SK-N-SH (cell line): Measurements from ENCODE around the gene SEC14L2.

ENCODE experiments used
- EP300 ChIP-seq, 2 experiments: IDR thresholded peaks; 2 replicates each; pipeline versions ENCODE4 v1.4.0 to v1.6.1; 2012; ENCODE audit warnings: borderline replicate concordance in 1 of 2, low read depth in 1 of 2, low read length in 1 of 2
- NFIC ChIP-seq: IDR thresholded peaks from 2 replicates; pipeline ENCODE4 v1.4.0; 2012; ENCODE audit warnings: borderline replicate concordance
- POLR2AphosphoS5 ChIP-seq: IDR thresholded peaks from 2 replicates; pipeline ENCODE4 v1.6.1; 2012; ENCODE audit warnings: low read depth, low read length
- RAD21 ChIP-seq: IDR thresholded peaks from 2 replicates; pipeline ENCODE4 v1.6.1; 2012; ENCODE audit warnings: mild to moderate bottlenecking, low read length
- RCOR1 ChIP-seq: fragments of 150-350 bp; IDR thresholded peaks from 2 replicates; pipeline ENCODE4 v1.6.1; 2017; ENCODE audit warnings: antibody characterized with exemption, low read length
- YY1 ChIP-seq: IDR thresholded peaks from 2 replicates; pipeline ENCODE4 v1.4.0; 2012; ENCODE audit warnings: low read depth, mild to moderate bottlenecking
- TF ChIP-seq, protein P1 (sequence below): fragments of 200-600 bp; sonication (generic); IDR thresholded peaks from 2 replicates; pipeline ENCODE4 v1.6.1; 2017; ENCODE audit warnings: antibody characterized with exemption, mild to moderate bottlenecking, moderate library complexity
- TF ChIP-seq, protein P2 (sequence below): fragments of 150-350 bp; IDR thresholded peaks from 2 replicates; pipeline ENCODE4 v1.6.1; 2017; ENCODE audit warnings: antibody characterized with exemption, low read length, low read depth, borderline replicate concordance
- TF ChIP-seq, protein P3 (sequence below): IDR thresholded peaks from 2 replicates; pipeline ENCODE4 v1.4.0; 2012; ENCODE audit warnings: low read depth
- TF ChIP-seq, protein P4 (sequence below): IDR thresholded peaks from 2 replicates; pipeline ENCODE4 v1.4.0; 2012; ENCODE audit warnings: low read depth, borderline replicate concordance

DNA sequence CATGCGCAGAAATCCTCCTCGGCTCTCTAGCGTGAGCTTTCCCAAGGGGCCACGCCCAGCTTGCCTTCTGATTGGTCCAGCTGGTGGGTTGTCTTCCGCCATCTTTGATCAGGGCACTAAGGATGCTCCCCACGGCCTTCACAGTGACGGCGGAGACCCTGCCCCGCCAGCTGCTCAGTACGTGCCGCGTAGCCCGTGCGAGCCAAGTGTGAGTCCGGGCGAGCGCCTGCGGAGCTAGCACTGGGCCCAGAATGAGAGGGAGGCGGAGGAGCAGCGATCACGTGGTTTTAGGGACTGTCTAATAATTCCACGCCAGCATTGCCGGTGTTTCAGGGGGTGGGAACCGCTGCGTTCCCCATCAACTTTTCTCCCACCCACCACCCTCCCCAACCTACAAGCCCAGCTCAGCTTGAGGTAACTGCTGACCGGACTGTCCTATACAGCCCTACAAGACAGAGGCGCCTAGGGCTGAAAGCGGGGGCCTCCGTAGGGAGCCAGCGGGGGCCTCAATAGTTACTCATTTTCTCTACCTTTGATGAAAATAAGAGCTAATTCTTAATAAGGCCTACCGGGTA is 27.2 kb downstream of the SEC14L2 start:
- TF ChIP-seq, protein P1, sequence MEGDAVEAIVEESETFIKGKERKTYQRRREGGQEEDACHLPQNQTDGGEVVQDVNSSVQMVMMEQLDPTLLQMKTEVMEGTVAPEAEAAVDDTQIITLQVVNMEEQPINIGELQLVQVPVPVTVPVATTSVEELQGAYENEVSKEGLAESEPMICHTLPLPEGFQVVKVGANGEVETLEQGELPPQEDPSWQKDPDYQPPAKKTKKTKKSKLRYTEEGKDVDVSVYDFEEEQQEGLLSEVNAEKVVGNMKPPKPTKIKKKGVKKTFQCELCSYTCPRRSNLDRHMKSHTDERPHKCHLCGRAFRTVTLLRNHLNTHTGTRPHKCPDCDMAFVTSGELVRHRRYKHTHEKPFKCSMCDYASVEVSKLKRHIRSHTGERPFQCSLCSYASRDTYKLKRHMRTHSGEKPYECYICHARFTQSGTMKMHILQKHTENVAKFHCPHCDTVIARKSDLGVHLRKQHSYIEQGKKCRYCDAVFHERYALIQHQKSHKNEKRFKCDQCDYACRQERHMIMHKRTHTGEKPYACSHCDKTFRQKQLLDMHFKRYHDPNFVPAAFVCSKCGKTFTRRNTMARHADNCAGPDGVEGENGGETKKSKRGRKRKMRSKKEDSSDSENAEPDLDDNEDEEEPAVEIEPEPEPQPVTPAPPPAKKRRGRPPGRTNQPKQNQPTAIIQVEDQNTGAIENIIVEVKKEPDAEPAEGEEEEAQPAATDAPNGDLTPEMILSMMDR = no peak
- TF ChIP-seq, protein P2, sequence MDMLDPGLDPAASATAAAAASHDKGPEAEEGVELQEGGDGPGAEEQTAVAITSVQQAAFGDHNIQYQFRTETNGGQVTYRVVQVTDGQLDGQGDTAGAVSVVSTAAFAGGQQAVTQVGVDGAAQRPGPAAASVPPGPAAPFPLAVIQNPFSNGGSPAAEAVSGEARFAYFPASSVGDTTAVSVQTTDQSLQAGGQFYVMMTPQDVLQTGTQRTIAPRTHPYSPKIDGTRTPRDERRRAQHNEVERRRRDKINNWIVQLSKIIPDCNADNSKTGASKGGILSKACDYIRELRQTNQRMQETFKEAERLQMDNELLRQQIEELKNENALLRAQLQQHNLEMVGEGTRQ = peak; percentile 78
- TF ChIP-seq, protein P3, sequence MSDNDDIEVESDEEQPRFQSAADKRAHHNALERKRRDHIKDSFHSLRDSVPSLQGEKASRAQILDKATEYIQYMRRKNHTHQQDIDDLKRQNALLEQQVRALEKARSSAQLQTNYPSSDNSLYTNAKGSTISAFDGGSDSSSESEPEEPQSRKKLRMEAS = peak; percentile 92
- TF ChIP-seq, protein P4, sequence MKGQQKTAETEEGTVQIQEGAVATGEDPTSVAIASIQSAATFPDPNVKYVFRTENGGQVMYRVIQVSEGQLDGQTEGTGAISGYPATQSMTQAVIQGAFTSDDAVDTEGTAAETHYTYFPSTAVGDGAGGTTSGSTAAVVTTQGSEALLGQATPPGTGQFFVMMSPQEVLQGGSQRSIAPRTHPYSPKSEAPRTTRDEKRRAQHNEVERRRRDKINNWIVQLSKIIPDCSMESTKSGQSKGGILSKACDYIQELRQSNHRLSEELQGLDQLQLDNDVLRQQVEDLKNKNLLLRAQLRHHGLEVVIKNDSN = peak; percentile 96
- TF ChIP-seq NFIC = no peak
- peak in 1 of 2 experiments; percentile 30; a peak in 1 of 4 replicates for TF ChIP-seq EP300 (IDR thresholded peaks at IDR 0.05; ENCODE audit: borderline replicate concordance in 1 of 2, low read depth in 1 of 2, low read length in 1 of 2)
- TF ChIP-seq YY1 = peak; percentile 99
- TF ChIP-seq POLR2AphosphoS5 = peak; percentile 11; the same call in 1 of the 2 replicates
- TF ChIP-seq RCOR1 = 0 out of 2 replicates have a peak, but pooled peaks have one; percentile 23
- no peak for TF ChIP-seq RAD21
